GM23338 (cell line): ENCODE data around the gene GFER. TPM values are rescaled to one million over a fixed set of nuclear protein-coding genes. Genes with fewer than 3 reads are reported as not detected.

Experiments used
- ATAC-seq: fragments of 200-7000 bp; cut with Tn5 transposase; 3 replicates; pipeline ENCODE4 v1.9.1; 2020
- DNase-seq: peaks from one replicate; pipeline ENCODE4 v3.0.0-alpha.2; 2015; ENCODE audit warnings: low spot score
- H2AFZ ChIP-seq: fragments of 200-600 bp; sonication (generic); 2 replicates; pipeline ENCODE4 v1.8.0; 2016; ENCODE audit warnings: antibody characterized with exemption, mild to moderate bottlenecking, moderate library complexity
- H3F3A ChIP-seq: fragments of 200-600 bp; sonication (generic); replicated peaks from 2 replicates; pipeline ENCODE4 v1.8.0; 2017; ENCODE audit warnings: antibody characterized with exemption, mixed run types, low read depth
- H3K27ac ChIP-seq: fragments of 200-600 bp; sonication (generic); 2 replicates; pipeline ENCODE4 v1.6.1; 2016; ENCODE audit warnings: low read depth
- H3K27me3 ChIP-seq: fragments of 200-600 bp; sonication (generic); 2 replicates; pipeline ENCODE4 v1.8.0; 2016; ENCODE audit warnings: mild to moderate bottlenecking, mixed run types, moderate library complexity; ENCODE audit not compliant: insufficient read depth
- H3K36me3 ChIP-seq: fragments of 200-600 bp; sonication (generic); 2 replicates; pipeline ENCODE4 v1.8.0; 2016; ENCODE audit warnings: mild to moderate bottlenecking; ENCODE audit not compliant: insufficient read depth
- H3K4me1 ChIP-seq: fragments of 200-600 bp; sonication (generic); 2 replicates; pipeline ENCODE4 v1.8.0; 2016; ENCODE audit warnings: mild to moderate bottlenecking, moderate library complexity; ENCODE audit not compliant: insufficient read depth
- H3K4me2 ChIP-seq: fragments of 200-600 bp; sonication (generic); 2 replicates; pipeline ENCODE4 v1.7.1; 2017; ENCODE audit warnings: mixed run types
- H3K4me3 ChIP-seq: fragments of 200-600 bp; sonication (generic); 2 replicates; pipeline ENCODE4 v1.6.1; 2016; ENCODE audit warnings: mixed run types
- H3K79me2 ChIP-seq: fragments of 200-600 bp; sonication (generic); replicated peaks from 2 replicates; pipeline ENCODE4 v1.8.0; 2017; ENCODE audit warnings: mild to moderate bottlenecking; ENCODE audit not compliant: insufficient read depth
- H3K9me2 ChIP-seq: fragments of 200-600 bp; sonication (generic); 2 replicates; pipeline ENCODE4 v1.8.0; 2017; ENCODE audit not compliant: insufficient read depth
- H4K20me1 ChIP-seq: fragments of 200-600 bp; sonication (generic); replicated peaks from 2 replicates; pipeline ENCODE4 v1.8.0; 2017; ENCODE audit warnings: mild to moderate bottlenecking; ENCODE audit not compliant: insufficient read depth
- H3K27ac Mint-ChIP-seq: 2 replicates; pipeline ENCODE4 v1.8.0; 2020; ENCODE audit warnings: inconsistent platforms, mild to moderate bottlenecking, moderate library complexity, mixed read lengths
- H3K27me3 Mint-ChIP-seq: 3 replicates; pipeline ENCODE4 v1.8.0; 2022; ENCODE audit warnings: low read depth, mild to moderate bottlenecking, moderate library complexity, mixed read lengths, inconsistent platforms; ENCODE audit not compliant: insufficient read depth, poor library complexity
- H3K36me3 Mint-ChIP-seq: 3 replicates; pipeline ENCODE4 v1.8.0; 2021; ENCODE audit warnings: low read depth, mild to moderate bottlenecking, inconsistent platforms, moderate library complexity, mixed read lengths
- H3K4me1 Mint-ChIP-seq: 3 replicates; pipeline ENCODE4 v1.8.0; 2020; ENCODE audit warnings: mild to moderate bottlenecking, inconsistent platforms, mixed read lengths
- H3K4me3 Mint-ChIP-seq: 3 replicates; pipeline ENCODE4 v1.8.0; 2021; ENCODE audit warnings: moderate library complexity, mild to moderate bottlenecking, inconsistent platforms, mixed read lengths
- H3K9me3 Mint-ChIP-seq: 3 replicates; pipeline ENCODE4 v1.8.0; 2020; ENCODE audit warnings: moderate library complexity, mild to moderate bottlenecking, inconsistent platforms, mixed read lengths
- CREB1 ChIP-seq: fragments of 250-450 bp; sonication (Bioruptor Pico); IDR thresholded peaks from 2 replicates; pipeline ENCODE4 v1.5.0; 2020; ENCODE audit warnings: low read depth, mild to moderate bottlenecking, moderate library complexity
- EZH2phosphoT487 ChIP-seq: fragments of 200-600 bp; sonication (generic); IDR thresholded peaks from one replicate; pipeline ENCODE4 v1.8.1; 2018; ENCODE audit warnings: antibody characterized with exemption; ENCODE audit not compliant: unreplicated experiment
- JUNB ChIP-seq: IDR thresholded peaks from one replicate; pipeline ENCODE4 v1.6.1; 2016; ENCODE audit warnings: antibody characterized with exemption; ENCODE audit not compliant: unreplicated experiment
- STAT1 ChIP-seq: IDR thresholded peaks from one replicate; pipeline ENCODE4 v1.6.1; 2016; ENCODE audit warnings: antibody characterized with exemption; ENCODE audit not compliant: unreplicated experiment
- ZNF114 ChIP-seq: fragments of 250-450 bp; sonication (Bioruptor Pico); IDR thresholded peaks from 2 replicates; pipeline ENCODE4 v1.5.0; 2020; ENCODE audit warnings: mild to moderate bottlenecking, moderate library complexity
- ZNF331 ChIP-seq: fragments of 250-450 bp; sonication (Bioruptor Pico); IDR thresholded peaks from 2 replicates; pipeline ENCODE4 v1.5.0; 2020; ENCODE audit warnings: low read depth, mild to moderate bottlenecking, moderate library complexity
- polyA plus RNA-seq: library from polyadenylated mRNA; unstranded; fragments of >200 nt; fragmentation: Nextera tagmentation; extraction: Ambion mirVana; gene quantifications from 2 replicates; pipeline ENCODE4 v1.2.1, GENCODE V29; 2016
- total RNA-seq: library from RNA; depleted of rRNA; stranded (reverse); fragments of >200 nt; shearing (Covaris generic); gene quantifications from 2 replicates; pipeline ENCODE4 v1.2.3, GENCODE V29; 2014
- TF ChIP-seq, protein P1 (sequence below): fragments of 250-450 bp; sonication (Bioruptor Pico); IDR thresholded peaks from 2 replicates; pipeline ENCODE4 v1.5.0; 2020; ENCODE audit warnings: mild to moderate bottlenecking, moderate library complexity
- TF ChIP-seq, protein P2 (sequence below): IDR thresholded peaks from one replicate; pipeline ENCODE4 v1.6.1; 2018; ENCODE audit warnings: antibody characterized with exemption; ENCODE audit not compliant: unreplicated experiment

Gene GFER
- total and polyA plus RNA-seq, 2 experiments from 2014 or later = 40.1 to 64.5 TPM

DNA sequence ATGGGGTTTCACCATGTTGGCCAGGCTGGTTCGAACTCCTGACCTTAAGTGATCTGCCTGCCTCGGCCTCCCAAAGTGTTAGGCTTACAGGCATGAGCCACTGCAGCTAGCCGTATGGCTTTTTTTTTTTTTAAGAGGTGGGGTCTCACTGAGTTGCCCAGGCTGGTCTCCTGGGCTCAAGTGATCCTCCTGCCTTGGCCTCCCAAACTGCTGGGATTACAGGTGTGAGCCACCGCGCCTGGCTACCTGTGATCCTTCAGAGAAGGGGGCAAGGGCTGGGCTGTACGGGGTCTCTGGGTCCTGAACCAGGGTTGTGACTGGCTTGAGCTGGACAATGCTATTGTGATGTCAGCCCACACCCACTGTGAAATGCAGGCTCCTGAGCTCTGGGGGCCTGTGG is 17.5 kb upstream of the GFER start, which contains the start of gene RNF151:
Gene RNF151, plus strand, starts transcription at position 397 of the 400 bp plus-strand sequence. CDS start 26 bp downstream, outside the sequence.
- H3K27ac ChIP-seq = no peak within 1 kb of the TSS
- no peaks in the 10 kb centered on the region for H3K27me3 ChIP-seq
- H3F3A ChIP-seq = peaks cover 25% of the 10 kb centered on the region
- H4K20me1 ChIP-seq = peaks cover 21% of the 10 kb centered on the region
- no peak within 1 kb of the TSS for H2AFZ ChIP-seq
- H3K9me3 Mint-ChIP-seq = peaks cover 9% of the 10 kb centered on the region; the same call in 2 of the 3 replicates
- peaks cover 28% of the 10 kb centered on the region for H3K4me1 Mint-ChIP-seq
- H3K27ac Mint-ChIP-seq = no peak within 1 kb of the TSS
- H3K27me3 Mint-ChIP-seq = peaks cover 43% of the 10 kb centered on the region
- peaks cover 31% of the 10 kb centered on the region; the same call in 1 of the 2 replicates for H3K4me1 ChIP-seq
- H3K36me3 Mint-ChIP-seq = peaks cover 33% of the 10 kb centered on the region
- no peak for ATAC-seq
- H3K4me3 ChIP-seq = peak within 1 kb of the TSS; percentile 100
- TF ChIP-seq, protein P1, sequence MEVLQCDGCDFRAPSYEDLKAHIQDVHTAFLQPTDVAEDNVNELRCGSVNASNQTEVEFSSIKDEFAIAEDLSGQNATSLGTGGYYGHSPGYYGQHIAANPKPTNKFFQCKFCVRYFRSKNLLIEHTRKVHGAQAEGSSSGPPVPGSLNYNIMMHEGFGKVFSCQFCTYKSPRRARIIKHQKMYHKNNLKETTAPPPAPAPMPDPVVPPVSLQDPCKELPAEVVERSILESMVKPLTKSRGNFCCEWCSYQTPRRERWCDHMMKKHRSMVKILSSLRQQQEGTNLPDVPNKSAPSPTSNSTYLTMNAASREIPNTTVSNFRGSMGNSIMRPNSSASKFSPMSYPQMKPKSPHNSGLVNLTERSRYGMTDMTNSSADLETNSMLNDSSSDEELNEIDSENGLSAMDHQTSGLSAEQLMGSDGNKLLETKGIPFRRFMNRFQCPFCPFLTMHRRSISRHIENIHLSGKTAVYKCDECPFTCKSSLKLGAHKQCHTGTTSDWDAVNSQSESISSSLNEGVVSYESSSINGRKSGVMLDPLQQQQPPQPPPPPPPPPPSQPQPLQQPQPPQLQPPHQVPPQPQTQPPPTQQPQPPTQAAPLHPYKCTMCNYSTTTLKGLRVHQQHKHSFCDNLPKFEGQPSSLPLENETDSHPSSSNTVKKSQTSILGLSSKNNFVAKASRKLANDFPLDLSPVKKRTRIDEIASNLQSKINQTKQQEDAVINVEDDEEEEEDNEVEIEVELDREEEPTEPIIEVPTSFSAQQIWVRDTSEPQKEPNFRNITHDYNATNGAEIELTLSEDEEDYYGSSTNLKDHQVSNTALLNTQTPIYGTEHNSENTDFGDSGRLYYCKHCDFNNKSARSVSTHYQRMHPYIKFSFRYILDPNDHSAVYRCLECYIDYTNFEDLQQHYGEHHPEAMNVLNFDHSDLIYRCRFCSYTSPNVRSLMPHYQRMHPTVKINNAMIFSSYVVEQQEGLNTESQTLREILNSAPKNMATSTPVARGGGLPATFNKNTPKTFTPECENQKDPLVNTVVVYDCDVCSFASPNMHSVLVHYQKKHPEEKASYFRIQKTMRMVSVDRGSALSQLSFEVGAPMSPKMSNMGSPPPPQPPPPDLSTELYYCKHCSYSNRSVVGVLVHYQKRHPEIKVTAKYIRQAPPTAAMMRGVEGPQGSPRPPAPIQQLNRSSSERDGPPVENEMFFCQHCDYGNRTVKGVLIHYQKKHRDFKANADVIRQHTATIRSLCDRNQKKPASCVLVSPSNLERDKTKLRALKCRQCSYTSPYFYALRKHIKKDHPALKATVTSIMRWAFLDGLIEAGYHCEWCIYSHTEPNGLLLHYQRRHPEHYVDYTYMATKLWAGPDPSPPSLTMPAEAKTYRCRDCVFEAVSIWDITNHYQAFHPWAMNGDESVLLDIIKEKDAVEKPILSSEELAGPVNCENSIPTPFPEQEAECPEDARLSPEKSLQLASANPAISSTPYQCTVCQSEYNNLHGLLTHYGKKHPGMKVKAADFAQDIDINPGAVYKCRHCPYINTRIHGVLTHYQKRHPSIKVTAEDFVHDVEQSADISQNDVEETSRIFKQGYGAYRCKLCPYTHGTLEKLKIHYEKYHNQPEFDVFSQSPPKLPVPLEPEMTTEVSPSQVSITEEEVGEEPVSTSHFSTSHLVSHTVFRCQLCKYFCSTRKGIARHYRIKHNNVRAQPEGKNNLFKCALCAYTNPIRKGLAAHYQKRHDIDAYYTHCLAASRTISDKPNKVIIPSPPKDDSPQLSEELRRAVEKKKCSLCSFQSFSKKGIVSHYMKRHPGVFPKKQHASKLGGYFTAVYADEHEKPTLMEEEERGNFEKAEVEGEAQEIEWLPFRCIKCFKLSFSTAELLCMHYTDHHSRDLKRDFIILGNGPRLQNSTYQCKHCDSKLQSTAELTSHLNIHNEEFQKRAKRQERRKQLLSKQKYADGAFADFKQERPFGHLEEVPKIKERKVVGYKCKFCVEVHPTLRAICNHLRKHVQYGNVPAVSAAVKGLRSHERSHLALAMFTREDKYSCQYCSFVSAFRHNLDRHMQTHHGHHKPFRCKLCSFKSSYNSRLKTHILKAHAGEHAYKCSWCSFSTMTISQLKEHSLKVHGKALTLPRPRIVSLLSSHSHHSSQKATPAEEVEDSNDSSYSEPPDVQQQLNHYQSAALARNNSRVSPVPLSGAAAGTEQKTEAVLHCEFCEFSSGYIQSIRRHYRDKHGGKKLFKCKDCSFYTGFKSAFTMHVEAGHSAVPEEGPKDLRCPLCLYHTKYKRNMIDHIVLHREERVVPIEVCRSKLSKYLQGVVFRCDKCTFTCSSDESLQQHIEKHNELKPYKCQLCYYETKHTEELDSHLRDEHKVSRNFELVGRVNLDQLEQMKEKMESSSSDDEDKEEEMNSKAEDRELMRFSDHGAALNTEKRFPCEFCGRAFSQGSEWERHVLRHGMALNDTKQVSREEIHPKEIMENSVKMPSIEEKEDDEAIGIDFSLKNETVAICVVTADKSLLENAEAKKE (CRISPR knock-in tag) = no peak
- TF ChIP-seq JUNB = no peak
- TF ChIP-seq STAT1 = no peak
- no peak for TF ChIP-seq ZNF331 (CRISPR knock-in tag)
- no peak for TF ChIP-seq EZH2phosphoT487
- TF ChIP-seq, protein P2, sequence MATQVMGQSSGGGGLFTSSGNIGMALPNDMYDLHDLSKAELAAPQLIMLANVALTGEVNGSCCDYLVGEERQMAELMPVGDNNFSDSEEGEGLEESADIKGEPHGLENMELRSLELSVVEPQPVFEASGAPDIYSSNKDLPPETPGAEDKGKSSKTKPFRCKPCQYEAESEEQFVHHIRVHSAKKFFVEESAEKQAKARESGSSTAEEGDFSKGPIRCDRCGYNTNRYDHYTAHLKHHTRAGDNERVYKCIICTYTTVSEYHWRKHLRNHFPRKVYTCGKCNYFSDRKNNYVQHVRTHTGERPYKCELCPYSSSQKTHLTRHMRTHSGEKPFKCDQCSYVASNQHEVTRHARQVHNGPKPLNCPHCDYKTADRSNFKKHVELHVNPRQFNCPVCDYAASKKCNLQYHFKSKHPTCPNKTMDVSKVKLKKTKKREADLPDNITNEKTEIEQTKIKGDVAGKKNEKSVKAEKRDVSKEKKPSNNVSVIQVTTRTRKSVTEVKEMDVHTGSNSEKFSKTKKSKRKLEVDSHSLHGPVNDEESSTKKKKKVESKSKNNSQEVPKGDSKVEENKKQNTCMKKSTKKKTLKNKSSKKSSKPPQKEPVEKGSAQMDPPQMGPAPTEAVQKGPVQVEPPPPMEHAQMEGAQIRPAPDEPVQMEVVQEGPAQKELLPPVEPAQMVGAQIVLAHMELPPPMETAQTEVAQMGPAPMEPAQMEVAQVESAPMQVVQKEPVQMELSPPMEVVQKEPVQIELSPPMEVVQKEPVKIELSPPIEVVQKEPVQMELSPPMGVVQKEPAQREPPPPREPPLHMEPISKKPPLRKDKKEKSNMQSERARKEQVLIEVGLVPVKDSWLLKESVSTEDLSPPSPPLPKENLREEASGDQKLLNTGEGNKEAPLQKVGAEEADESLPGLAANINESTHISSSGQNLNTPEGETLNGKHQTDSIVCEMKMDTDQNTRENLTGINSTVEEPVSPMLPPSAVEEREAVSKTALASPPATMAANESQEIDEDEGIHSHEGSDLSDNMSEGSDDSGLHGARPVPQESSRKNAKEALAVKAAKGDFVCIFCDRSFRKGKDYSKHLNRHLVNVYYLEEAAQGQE = no peak
- no peak for TF ChIP-seq CREB1 (CRISPR knock-in tag)
- no peak for TF ChIP-seq ZNF114 (CRISPR knock-in tag)
- H3K79me2 ChIP-seq = peaks cover 39% of the 10 kb centered on the region
- peak within 1 kb of the TSS; percentile 98 for H3K4me2 ChIP-seq
- peak within 1 kb of the TSS; percentile 91 for H3K4me3 Mint-ChIP-seq
- H3K9me2 ChIP-seq = no peaks in the 10 kb centered on the region
- H3K36me3 ChIP-seq = peaks cover 25% of the 10 kb centered on the region
- DNase-seq = no peak
